Panc1 (cell line): Measurements from ENCODE around the gene CD163L1. TPM values are rescaled to one million over a fixed set of nuclear protein-coding genes. Genes with fewer than 3 reads are reported as not detected.
A peak's percentile ranks its signal among the peaks of the same experiment; 100 is the strongest.
"Not testable (repeated sequence)": the region's sequence is repeated elsewhere in the genome, so short reads cannot be mapped to it uniquely, and the experiment has no call there.

Source experiments
- ATAC-seq: fragments of 200-7000 bp; cut with Tn5 transposase; 2 replicates; pipeline ENCODE4 v1.9.1; 2020; ENCODE audit warnings: mild to moderate bottlenecking, moderate library complexity
- BruUV-seq: library from RNA; stranded (reverse); fragments of 400-500 nt; replicated peaks from 2 replicates; lab custom pipeline; 2021; lab: Mats Ljungman, UMichigan
- CTCF ChIA-PET: fragments of 300-600 bp; sonication (Branson Sonifier 250); formaldehyde crosslinking; loops from one replicate; lab custom pipeline; 2022; ENCODE audit warnings: antibody characterized with exemption; lab: Charles Lee
- POLR2A ChIA-PET: fragments of 300-600 bp; sonication (Branson Sonifier 250); formaldehyde crosslinking; loops from one replicate; lab custom pipeline; 2022; ENCODE audit warnings: antibody characterized with exemption; lab: Charles Lee
- DNase-seq: peaks from one replicate; pipeline ENCODE4 v3.0.0-alpha.2; 2010; ENCODE audit warnings: low read depth, low spot score
- H3K27ac ChIP-seq: 2 replicates; pipeline ENCODE4 v1.5.1; 2011; ENCODE audit warnings: mild to moderate bottlenecking, low read length, inconsistent platforms
- H3K27me3 ChIP-seq: fragments of 200-500 bp; sonication (Bioruptor generic); 2 replicates; pipeline ENCODE4 v1.6.0; 2014; ENCODE audit warnings: low read length, inconsistent platforms; ENCODE audit not compliant: control insufficient read depth, insufficient read depth
- H3K36me3 ChIP-seq: fragments of 200-500 bp; sonication (Bioruptor generic); 2 replicates; pipeline ENCODE4 v1.5.1; 2014; ENCODE audit warnings: inconsistent platforms, mild to moderate bottlenecking, low read length, moderate library complexity; ENCODE audit not compliant: control insufficient read depth, insufficient read depth
- H3K4me1 ChIP-seq: 2 replicates; pipeline ENCODE4 v1.5.1; 2011; ENCODE audit warnings: inconsistent platforms, mild to moderate bottlenecking, low read length, moderate library complexity; ENCODE audit not compliant: control insufficient read depth, insufficient read depth
- H3K4me3 ChIP-seq, 2 experiments: 2 replicates each; pipeline ENCODE4 v1.5.1; 2011 to 2012; ENCODE audit warnings: low read depth in 2 of 2, low read length in 2 of 2, mild to moderate bottlenecking in 2 of 2, inconsistent platforms in 1 of 2, moderate library complexity in 1 of 2
- H3K9me3 ChIP-seq: fragments of 200-500 bp; sonication (Bioruptor generic); 2 replicates; pipeline ENCODE4 v1.5.1; 2014; ENCODE audit warnings: low read depth, mild to moderate bottlenecking, inconsistent platforms, low read length, moderate library complexity; ENCODE audit not compliant: control insufficient read depth, insufficient read depth
- POLR2AphosphoS5 ChIP-seq: IDR thresholded peaks from 2 replicates; pipeline ENCODE4 v1.6.1; 2012; ENCODE audit warnings: mild to moderate bottlenecking, low read depth, low read length, moderate library complexity
- SIN3A ChIP-seq: IDR thresholded peaks from 2 replicates; pipeline ENCODE4 v1.6.1; 2012; ENCODE audit warnings: low read depth, mild to moderate bottlenecking, low read length, moderate library complexity, borderline replicate concordance; ENCODE audit not compliant: insufficient read depth
- TCF7L2 ChIP-seq: IDR thresholded peaks from 2 replicates; pipeline ENCODE4 v1.6.1; 2011; ENCODE audit warnings: mild to moderate bottlenecking, low read depth, low read length, inconsistent platforms
- in situ Hi-C: cut with HindIII; loops from 2 replicates; pipeline ENCODE4 v1.10.0; 2016; ENCODE audit warnings: low sequenced_read_pairs, low pct_unique_long_range_greater_than_20kb
- intact Hi-C: fragments of 100-400 bp; cut with micrococcal nuclease; formaldehyde crosslinking; loops from one replicate; pipeline ENCODE4 v1.10.0; 2022; ENCODE audit not compliant: unreplicated experiment
- total RNA-seq: library from RNA; stranded (reverse); gene quantifications from one replicate; pipeline ENCODE4 v1.2.1, GENCODE V29; 2021; ENCODE audit not compliant: unreplicated experiment
- TF ChIP-seq, protein P1 (sequence below): fragments of 450-650 bp; IDR thresholded peaks from 2 replicates; pipeline ENCODE4 v1.5.1; 2017; ENCODE audit warnings: mild to moderate bottlenecking
- TF ChIP-seq, protein P2 (sequence below), 2 experiments: IDR thresholded peaks; 2 replicates each; pipeline ENCODE4 v1.6.1; 2011 to 2012; ENCODE audit warnings: low read depth in 2 of 2, control low read depth in 1 of 2, low read length in 1 of 2, mild to moderate bottlenecking in 1 of 2, moderate library complexity in 1 of 2; ENCODE audit not compliant: insufficient read depth in 1 of 2

Gene CD163L1
- total RNA-seq, 1 experiment from 2014 or later: not detected

DNA sequence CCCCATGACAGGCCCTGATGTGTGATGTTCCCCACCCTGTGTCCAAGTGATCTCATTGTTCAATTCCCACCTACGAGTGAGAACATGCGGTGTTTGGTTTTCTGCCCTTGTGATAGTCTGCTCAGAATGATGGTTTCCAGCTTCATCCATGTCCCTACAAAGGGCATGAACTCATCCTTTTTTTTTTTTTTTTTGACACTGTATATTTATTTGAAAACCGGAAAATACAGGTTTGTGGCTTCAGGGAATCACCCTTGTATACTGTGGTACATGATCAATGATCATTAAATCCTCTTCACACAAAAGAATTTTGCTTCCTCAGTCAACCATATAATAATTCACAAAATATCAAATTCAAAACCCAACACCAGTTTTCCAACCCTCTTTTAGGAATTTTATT, 6.5 kb downstream of the CD163L1 start:
- ATAC-seq, intact Hi-C loops, POLR2A ChIA-PET, H3K27ac ChIP-seq, DNase-seq, in situ Hi-C loops, H3K4me1 ChIP-seq, H3K4me3 ChIP-seq, BruUV-seq, H3K27me3 ChIP-seq, H3K9me3 ChIP-seq, H3K36me3 ChIP-seq: not testable (repeated sequence)
- CTCF ChIA-PET: interaction anchor here (0.6 kb wide), 1 partner anchor 57 kb away, joined by 3 read pairs; no protein-coding TSS in a partner anchor

DNA sequence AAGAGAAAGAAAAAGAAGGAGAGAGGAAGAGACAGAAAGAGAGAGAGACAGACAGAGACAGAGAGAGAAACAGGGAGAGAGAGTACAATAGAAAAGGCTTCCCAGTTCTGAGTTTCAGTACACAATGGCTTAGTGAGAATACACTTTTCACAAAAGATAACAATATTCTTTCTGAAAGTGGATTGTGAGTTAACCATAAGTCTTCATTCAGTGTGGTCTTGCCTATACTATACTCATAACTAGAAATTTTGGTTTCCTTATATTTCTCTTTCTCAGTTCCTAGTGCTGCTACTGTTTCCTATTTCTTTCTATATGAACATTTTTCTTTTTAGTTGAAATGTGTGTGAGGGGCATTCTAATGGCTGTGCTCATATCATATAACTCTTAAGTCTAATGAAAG, 9.3 kb downstream of the CD163L1 start:
- no TSS peak for BruUV-seq
- TF ChIP-seq POLR2AphosphoS5 (no peak), SIN3A (no peak)
- Histone ChIP-seq H3K4me3 (no peak overlapping the region), H3K4me1 (no peaks in the 10 kb centered on the region), H3K36me3 (no peaks in the 10 kb centered on the region), H3K27ac (no peak overlapping the region), H3K27me3 (no peaks in the 10 kb centered on the region), H3K9me3 (no peaks in the 10 kb centered on the region)
- ChIA-PET CTCF (no interaction called here), POLR2A (no interaction called here)
- intact Hi-C loops: no loop called here
- ATAC-seq (no peak), DNase-seq (no peak)
- in situ Hi-C loops: no loop called here

DNA sequence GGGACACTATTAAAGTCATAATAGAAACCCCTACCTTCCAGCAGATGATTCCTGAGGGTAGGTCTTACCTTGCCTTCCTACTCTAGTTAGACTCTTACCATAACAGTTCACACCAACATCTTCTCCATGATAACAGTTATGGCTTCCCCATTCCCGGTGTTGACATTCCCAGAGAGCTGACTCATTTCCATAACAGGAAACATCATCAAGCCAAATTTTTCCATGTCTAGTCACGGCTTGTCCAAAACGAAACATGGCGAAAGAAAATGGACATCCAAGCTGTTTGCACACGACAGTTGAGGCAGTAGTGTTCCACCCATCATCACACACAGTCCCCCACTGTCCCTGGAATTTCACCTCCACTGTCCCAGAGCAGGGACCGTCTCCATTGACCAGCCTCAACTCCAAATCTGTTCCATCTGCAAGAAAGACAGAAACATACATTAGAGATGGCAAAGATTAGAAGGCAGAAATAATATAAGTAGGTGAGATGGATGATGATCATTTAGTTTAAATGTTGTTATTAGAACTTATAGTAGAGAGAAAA, 10.6 kb downstream of the CD163L1 start:
- no peak overlapping the region for H3K4me3 ChIP-seq
- in situ Hi-C loops: no loop called here
- ChIA-PET POLR2A (no interaction called here), CTCF (no interaction called here)
- intact Hi-C loops: no loop called here
- TF ChIP-seq SIN3A: no peak
- TF ChIP-seq, protein P1, sequence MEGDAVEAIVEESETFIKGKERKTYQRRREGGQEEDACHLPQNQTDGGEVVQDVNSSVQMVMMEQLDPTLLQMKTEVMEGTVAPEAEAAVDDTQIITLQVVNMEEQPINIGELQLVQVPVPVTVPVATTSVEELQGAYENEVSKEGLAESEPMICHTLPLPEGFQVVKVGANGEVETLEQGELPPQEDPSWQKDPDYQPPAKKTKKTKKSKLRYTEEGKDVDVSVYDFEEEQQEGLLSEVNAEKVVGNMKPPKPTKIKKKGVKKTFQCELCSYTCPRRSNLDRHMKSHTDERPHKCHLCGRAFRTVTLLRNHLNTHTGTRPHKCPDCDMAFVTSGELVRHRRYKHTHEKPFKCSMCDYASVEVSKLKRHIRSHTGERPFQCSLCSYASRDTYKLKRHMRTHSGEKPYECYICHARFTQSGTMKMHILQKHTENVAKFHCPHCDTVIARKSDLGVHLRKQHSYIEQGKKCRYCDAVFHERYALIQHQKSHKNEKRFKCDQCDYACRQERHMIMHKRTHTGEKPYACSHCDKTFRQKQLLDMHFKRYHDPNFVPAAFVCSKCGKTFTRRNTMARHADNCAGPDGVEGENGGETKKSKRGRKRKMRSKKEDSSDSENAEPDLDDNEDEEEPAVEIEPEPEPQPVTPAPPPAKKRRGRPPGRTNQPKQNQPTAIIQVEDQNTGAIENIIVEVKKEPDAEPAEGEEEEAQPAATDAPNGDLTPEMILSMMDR: no peak
- no peak for TF ChIP-seq POLR2AphosphoS5
- TF ChIP-seq TCF7L2: no peak
- TF ChIP-seq, protein P2, sequence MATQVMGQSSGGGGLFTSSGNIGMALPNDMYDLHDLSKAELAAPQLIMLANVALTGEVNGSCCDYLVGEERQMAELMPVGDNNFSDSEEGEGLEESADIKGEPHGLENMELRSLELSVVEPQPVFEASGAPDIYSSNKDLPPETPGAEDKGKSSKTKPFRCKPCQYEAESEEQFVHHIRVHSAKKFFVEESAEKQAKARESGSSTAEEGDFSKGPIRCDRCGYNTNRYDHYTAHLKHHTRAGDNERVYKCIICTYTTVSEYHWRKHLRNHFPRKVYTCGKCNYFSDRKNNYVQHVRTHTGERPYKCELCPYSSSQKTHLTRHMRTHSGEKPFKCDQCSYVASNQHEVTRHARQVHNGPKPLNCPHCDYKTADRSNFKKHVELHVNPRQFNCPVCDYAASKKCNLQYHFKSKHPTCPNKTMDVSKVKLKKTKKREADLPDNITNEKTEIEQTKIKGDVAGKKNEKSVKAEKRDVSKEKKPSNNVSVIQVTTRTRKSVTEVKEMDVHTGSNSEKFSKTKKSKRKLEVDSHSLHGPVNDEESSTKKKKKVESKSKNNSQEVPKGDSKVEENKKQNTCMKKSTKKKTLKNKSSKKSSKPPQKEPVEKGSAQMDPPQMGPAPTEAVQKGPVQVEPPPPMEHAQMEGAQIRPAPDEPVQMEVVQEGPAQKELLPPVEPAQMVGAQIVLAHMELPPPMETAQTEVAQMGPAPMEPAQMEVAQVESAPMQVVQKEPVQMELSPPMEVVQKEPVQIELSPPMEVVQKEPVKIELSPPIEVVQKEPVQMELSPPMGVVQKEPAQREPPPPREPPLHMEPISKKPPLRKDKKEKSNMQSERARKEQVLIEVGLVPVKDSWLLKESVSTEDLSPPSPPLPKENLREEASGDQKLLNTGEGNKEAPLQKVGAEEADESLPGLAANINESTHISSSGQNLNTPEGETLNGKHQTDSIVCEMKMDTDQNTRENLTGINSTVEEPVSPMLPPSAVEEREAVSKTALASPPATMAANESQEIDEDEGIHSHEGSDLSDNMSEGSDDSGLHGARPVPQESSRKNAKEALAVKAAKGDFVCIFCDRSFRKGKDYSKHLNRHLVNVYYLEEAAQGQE (IDR thresholded peaks at IDR 0.05; ENCODE audit: insufficient read depth in 1 of 2, low read depth in 2 of 2, low read length in 1 of 2): no peak
- H3K9me3 ChIP-seq: no peaks in the 10 kb centered on the region
- no peaks in the 10 kb centered on the region for H3K27me3 ChIP-seq
- 0 out of 2 replicates have a peak, but pooled peaks have one; percentile 17 for ATAC-seq
- H3K4me1 ChIP-seq: no peaks in the 10 kb centered on the region
- no TSS peak for BruUV-seq
- DNase-seq: no peak
- H3K36me3 ChIP-seq: no peaks in the 10 kb centered on the region
- no peak overlapping the region for H3K27ac ChIP-seq
